Activated T-cell treated with anti-CD3 and anti-CD28 coated beads, Interleukin-2, amount 50 U/mL, for 24 hours (primary cell): ENCODE results near the gene SH3PXD2B.
"Not testable (repeated sequence)": the region's sequence is repeated elsewhere in the genome, so short reads cannot be mapped to it uniquely, and the experiment has no call there.

Experiments used
- DNase-seq: peaks from one replicate; pipeline ENCODE4 v3.0.0-alpha.2; 2020
- H3K27ac Mint-ChIP-seq: 2 replicates; pipeline ENCODE4 v1.8.0; 2020; ENCODE audit warnings: mild to moderate bottlenecking, mixed read lengths
- H3K27me3 Mint-ChIP-seq: 2 replicates; pipeline ENCODE4 v1.8.0; 2020; ENCODE audit warnings: mixed read lengths
- H3K36me3 Mint-ChIP-seq: 2 replicates; pipeline ENCODE4 v1.8.0; 2020; ENCODE audit warnings: low read depth, mixed read lengths
- H3K4me1 Mint-ChIP-seq: 2 replicates; pipeline ENCODE4 v1.8.0; 2020; ENCODE audit warnings: low read depth, mixed read lengths
- H3K4me3 Mint-ChIP-seq: 2 replicates; pipeline ENCODE4 v1.8.0; 2020; ENCODE audit warnings: mild to moderate bottlenecking, moderate library complexity, mixed read lengths
- H3K9me3 Mint-ChIP-seq: 2 replicates; pipeline ENCODE4 v1.8.0; 2020; ENCODE audit warnings: mixed read lengths

SH3PXD2B gene

DNA sequence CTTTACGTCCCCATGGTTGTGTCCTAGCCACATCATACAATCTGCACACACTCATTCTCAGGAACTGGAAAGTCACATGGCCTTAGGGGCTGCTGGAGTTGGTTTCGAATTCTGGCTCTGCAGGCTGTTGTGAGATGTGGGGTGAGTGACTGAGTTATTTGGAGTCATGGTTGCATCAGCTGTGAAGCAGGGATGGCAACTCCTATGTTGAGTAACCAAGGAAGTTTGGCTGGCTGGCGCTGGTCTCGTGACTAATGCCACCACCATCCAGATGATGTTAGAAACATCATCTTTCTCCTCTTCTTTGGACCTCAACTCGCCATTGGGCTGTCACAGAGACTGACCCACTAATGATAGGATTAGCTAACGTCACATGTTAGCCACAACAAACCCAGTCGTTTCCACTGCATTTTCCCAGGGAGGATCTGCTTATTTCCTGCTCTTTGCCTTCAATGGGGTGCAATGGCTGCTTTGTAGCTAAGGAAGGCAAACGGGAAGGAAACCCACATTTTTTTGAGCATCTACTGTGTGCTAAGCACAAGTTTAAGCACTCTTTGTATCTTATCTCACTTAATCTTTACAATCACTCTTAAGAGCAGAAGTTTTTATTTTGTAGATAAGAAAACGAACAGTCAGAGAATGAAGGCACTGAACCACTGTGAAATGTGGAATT lies 92.6 kb downstream of the SH3PXD2B start:
- no peaks in the 10 kb centered on the region for H3K36me3 Mint-ChIP-seq
- H3K27me3 Mint-ChIP-seq: no peaks in the 10 kb centered on the region
- peak overlapping the region; percentile 86 for H3K27ac Mint-ChIP-seq
- no peak overlapping the region for H3K4me3 Mint-ChIP-seq
- DNase-seq: no peak
- H3K9me3 Mint-ChIP-seq: no peaks in the 10 kb centered on the region
- peaks cover 9% of the 10 kb centered on the region for H3K4me1 Mint-ChIP-seq

DNA sequence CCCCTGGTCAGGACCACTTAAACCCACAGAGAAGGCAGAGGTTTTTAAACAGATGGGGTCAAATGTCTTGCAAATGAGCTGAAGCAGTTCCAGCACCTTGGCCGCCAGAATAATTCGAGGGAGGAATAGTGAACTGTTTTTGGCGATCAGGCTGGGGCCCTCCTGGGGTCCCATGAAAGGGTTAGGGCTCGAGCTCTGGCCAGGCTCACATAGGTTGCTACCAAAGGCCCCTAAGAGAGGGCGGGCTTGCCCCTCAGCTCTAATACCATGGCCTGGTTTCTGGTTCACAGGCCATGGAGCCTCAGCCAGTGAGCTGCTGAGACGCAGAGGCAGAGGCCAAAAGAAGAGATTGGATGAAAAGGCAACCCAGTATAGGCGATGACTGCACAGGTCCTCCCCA lies 96.0 kb downstream of the SH3PXD2B start:
- H3K4me3 Mint-ChIP-seq: no peak overlapping the region
- no peak overlapping the region for H3K27ac Mint-ChIP-seq
- peaks cover 9% of the 10 kb centered on the region for H3K4me1 Mint-ChIP-seq

DNA sequence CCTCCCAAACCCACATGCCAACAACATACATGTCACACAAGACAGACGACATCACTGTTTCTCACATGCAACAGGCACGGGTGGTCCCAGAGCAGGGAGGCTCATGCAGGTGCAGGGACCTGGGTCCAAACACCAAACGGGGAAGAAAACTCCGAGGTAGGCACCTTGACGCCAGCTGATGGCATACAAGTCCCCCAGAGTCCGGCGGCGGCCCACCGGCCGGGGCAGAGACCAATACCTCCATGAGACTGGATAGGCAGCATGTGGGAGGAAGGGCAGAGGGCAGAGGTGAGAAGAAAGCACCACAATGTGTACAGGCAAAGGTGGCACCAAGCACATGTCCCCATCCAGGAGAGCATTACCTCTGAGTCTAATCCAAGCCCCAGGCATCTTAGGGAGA lies 97.8 kb downstream of the SH3PXD2B start:
- Mint-ChIP-seq H3K27ac (no peak overlapping the region), H3K9me3 (no peaks in the 10 kb centered on the region), H3K27me3 (peaks cover 4% of the 10 kb centered on the region), H3K36me3 (no peaks in the 10 kb centered on the region), H3K4me3 (no peak overlapping the region), H3K4me1 (peaks cover 4% of the 10 kb centered on the region)
- DNase-seq: no peak

More for the DNA sequence above, 96.0 kb downstream of the SH3PXD2B start:
- Mint-ChIP-seq H3K36me3 (no peaks in the 10 kb centered on the region), H3K9me3 (no peaks in the 10 kb centered on the region), H3K27me3 (peaks cover 4% of the 10 kb centered on the region)
- no peak for DNase-seq

DNA sequence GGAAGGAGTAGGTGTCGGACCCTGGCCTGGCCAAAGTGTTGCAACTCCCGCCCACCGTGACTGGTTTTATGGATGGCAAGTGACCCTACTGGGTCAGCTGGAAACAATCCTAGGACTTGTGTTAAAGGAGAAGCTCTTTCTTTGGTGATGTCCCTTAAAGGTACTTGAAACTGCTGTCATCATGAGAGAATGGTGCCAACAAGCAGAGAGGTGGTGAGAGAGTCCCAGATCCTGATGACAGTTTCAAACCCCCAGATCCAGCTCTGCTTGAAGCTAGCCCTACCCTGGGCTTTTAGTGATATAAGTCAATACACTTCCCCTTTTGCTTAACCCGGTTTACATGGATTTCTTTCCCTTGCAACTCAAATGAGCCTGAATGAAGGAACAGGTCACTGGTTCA lies 98.3 kb downstream of the SH3PXD2B start:
- Mint-ChIP-seq H3K4me3 (no peak overlapping the region), H3K27ac (no peak overlapping the region), H3K4me1 (peaks cover under 1% of the 10 kb centered on the region), H3K36me3 (no peaks in the 10 kb centered on the region), H3K27me3 (peaks cover 4% of the 10 kb centered on the region), H3K9me3 (no peaks in the 10 kb centered on the region)
- no peak for DNase-seq

DNA sequence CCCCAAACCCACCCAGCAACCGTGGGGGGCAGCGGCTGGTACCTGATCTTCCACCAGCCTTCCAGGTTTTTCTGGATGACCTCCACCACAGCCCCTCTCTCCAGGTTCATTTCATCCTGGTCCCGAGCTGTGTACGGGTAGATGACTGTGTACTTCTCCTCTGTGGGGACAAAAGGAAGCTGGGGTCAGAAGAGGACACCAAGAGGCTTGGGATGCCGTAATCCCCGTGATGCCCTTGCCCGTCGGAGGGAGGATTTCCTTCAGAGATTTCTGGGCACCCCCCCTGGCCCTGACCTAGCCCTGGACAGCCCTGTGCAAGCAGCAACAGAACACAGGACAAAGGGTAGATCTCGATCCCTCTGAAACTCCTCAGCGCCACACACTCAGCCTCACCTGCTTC lies 100.5 kb downstream of the SH3PXD2B start:
- no peak for DNase-seq
- Mint-ChIP-seq H3K9me3 (no peaks in the 10 kb centered on the region), H3K27me3 (peaks cover 4% of the 10 kb centered on the region), H3K4me3 (no peak overlapping the region), H3K36me3 (no peaks in the 10 kb centered on the region), H3K27ac (no peak overlapping the region), H3K4me1 (no peaks in the 10 kb centered on the region)

DNA sequence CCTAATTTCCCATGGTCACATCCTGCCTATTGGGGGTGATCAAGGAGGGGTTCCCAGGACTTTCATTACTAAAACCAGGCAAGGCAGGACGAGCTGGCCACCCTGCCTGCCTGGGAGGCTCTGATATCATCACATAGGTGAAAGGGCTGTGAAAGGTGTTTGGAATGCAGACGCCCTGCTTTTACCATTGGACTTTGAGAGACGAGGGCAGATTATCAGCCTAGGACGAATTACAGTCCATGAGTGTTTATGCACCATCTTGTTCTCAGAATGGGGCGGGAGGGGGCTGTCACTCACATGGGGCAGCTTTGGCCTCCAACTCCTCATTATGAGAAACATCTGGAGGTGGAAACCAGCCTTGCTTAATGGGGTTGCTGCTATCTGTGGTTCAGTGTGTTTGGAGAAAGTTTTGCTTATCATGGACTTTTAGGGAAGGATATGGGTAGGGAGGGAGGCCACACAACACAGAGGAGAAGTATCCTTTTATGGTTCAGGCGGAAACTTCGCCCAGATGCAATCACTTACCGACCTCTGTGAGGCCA lies 101.0 kb downstream of the SH3PXD2B start:
- no peak overlapping the region for H3K27ac Mint-ChIP-seq
- H3K4me1 Mint-ChIP-seq: no peaks in the 10 kb centered on the region
- no peak for DNase-seq
- no peak overlapping the region for H3K4me3 Mint-ChIP-seq
- no peaks in the 10 kb centered on the region for H3K36me3 Mint-ChIP-seq
- no peaks in the 10 kb centered on the region for H3K9me3 Mint-ChIP-seq
- peaks cover 4% of the 10 kb centered on the region for H3K27me3 Mint-ChIP-seq

DNA sequence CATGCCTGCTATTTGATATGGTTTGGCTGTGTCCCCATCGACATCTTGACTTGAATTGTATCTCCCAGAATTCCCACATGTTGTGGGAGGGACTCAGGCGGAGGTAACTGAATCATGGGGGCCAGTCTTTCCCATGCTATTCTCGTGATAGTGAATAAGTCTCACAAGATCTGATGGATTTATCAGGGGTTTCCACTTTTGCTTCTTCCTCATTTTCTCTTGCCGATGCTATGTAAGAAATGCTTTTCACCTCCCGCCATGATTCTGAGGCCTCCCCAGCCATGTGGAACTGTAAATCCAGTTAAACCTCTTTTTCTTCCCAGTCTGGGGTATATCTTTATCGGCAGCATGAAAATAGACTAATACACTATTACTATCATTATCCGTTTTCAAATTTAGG lies 101.8 kb downstream of the SH3PXD2B start:
- not testable (repeated sequence) for H3K27me3 Mint-ChIP-seq, H3K4me3 Mint-ChIP-seq, H3K27ac Mint-ChIP-seq, H3K9me3 Mint-ChIP-seq, H3K4me1 Mint-ChIP-seq, H3K36me3 Mint-ChIP-seq, DNase-seq

DNA sequence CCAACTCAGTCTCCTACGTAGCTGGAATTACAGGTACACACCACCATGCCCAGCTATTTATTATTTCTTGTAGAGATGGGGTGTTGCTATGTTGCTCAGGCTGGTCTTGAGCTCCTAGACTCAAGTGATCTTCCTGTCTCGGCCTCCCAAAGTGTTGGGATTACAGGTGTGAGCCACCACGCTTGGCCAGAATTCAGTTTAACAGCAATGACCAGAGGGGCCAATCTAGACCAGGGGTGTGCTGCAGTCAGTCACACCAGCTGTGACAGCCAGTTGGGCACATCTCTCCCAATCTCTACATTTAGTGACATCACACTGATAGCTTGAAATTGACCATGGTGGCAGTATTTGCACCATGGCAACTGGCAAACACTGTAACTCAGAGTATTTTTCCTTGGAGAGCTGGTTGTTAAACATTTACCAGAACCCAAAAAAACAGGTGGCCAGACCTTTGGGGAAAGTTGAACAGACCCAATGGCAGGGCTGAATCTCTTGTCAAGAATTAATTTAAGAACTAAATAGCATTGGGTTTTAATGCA lies 103.0 kb downstream of the SH3PXD2B start:
- H3K27me3 Mint-ChIP-seq: peaks cover 4% of the 10 kb centered on the region
- H3K9me3 Mint-ChIP-seq: no peaks in the 10 kb centered on the region
- DNase-seq: no peak
- H3K27ac Mint-ChIP-seq: no peak overlapping the region
- H3K36me3 Mint-ChIP-seq: no peaks in the 10 kb centered on the region
- H3K4me3 Mint-ChIP-seq: no peak overlapping the region
- no peaks in the 10 kb centered on the region for H3K4me1 Mint-ChIP-seq

DNA sequence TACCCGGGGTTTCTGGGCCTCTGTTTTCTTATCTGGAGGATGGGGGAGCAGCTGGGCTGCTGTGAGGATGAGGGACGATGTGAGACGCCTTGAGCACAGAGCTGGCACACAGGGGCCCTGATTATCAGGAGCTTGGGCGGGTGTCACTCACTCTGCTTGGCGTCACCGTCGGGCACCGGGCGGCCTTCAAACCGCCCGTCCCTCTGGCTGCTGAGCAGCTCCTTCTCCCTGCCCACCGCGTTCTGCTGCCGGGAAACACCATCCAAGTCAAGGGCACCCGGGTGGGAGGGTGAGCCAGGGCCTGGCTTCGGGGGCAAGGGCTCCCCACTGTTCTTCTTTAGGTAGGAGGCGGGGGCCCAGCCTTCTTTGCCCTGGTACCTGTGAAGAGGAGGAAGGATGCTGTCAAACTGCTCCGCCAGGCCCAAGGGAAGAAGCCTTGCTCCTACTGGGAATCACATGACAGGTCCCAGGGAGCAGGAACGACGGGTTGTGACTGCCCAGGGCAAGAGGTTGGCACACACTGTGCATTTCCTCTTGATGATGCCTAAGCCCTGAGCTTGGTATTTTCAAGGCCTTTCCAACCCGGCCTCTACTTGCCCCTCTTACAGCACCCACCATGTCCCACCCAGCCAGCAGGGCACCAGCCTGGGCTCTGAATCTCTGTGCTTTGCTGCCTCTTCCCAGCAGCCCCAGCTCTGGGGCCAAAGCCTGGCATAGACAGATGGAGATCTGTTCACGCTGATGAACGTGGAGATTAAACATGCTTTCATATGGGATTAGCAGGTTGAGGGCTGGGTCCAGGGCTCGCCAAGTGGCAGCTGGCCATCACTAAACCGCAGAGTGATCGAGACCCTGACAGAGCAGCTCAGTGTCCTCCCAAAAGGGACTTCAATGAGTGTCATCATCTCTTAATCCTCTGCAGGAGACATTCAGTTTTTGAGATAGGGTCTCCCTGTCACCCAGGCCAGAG lies 103.8 kb downstream of the SH3PXD2B start:
- no peak overlapping the region for H3K4me3 Mint-ChIP-seq
- no peaks in the 10 kb centered on the region for H3K4me1 Mint-ChIP-seq
- H3K36me3 Mint-ChIP-seq: no peaks in the 10 kb centered on the region
- H3K27me3 Mint-ChIP-seq: peaks cover 4% of the 10 kb centered on the region
- no peaks in the 10 kb centered on the region for H3K9me3 Mint-ChIP-seq
- no peak overlapping the region for H3K27ac Mint-ChIP-seq
- no peak for DNase-seq

DNA sequence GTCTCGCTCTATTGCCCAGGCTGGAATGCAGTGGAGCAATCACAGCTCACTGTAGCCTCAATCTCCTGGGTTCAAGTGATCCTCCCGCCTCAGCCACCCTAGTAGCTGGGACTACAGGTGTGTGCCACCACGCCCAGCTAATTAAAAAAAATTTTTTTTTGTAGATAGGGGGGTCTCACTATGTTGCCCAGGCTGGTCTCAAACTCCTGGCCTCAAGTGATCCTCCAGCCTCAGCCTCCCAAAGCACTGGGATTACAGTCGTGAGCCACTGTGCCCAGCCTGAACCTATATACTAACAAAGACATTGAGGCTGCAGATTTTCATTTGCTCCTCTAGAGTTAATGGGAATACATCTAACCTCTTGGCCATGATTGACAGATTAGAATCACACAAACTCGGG lies 105.6 kb downstream of the SH3PXD2B start:
- not testable (repeated sequence) for H3K4me3 Mint-ChIP-seq, H3K27ac Mint-ChIP-seq, H3K36me3 Mint-ChIP-seq, H3K27me3 Mint-ChIP-seq, H3K4me1 Mint-ChIP-seq, H3K9me3 Mint-ChIP-seq, DNase-seq

DNA sequence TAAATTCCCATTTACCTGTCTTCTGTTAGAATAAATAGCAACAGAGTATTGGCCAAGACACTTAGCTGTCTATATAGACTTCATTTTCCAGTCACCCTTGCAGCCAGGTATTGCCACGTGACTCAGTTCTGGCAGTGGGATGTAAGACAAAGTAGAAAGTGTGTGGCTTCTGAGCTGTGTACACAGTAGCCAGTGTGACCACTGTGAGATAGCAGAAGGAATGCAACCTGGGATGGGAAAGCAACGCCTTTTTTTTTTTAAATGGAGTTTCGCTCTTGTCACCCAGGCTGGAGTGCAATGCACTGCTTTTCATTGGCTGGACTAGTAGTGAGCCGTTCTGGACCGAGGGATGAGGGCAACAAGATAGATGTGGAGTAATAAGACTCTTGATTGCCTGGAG lies 106.2 kb downstream of the SH3PXD2B start:
- no peaks in the 10 kb centered on the region for H3K9me3 Mint-ChIP-seq
- DNase-seq: no peak
- H3K4me1 Mint-ChIP-seq: no peaks in the 10 kb centered on the region
- no peaks in the 10 kb centered on the region for H3K36me3 Mint-ChIP-seq
- no peak overlapping the region for H3K27ac Mint-ChIP-seq
- no peak overlapping the region for H3K4me3 Mint-ChIP-seq
- H3K27me3 Mint-ChIP-seq: no peaks in the 10 kb centered on the region

DNA sequence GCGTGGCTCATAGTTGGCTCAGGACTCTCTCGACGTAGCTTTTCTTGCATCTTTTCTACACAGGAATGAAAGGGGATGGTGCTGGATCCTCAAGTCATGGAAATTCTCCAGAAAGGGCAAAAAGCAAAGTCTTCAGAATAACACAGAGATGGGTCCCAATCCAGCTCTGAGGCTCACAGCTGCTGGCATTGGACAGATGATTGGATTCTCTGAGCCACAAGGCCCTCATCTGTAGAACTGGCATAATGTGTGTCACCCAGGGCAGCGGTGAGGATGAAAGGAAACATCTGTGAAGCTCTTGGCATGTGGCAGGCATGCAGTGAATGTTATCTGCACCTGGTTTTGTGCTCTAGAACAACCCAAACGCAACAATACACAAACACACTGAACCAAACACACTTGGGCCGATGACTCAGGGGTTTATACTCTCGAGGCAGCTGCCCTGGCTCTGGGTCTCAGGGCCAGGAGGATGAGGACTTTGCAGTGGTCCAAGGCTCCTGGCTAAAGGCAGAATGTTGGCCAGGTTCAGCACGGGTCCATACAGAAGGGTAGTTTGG lies 106.8 kb downstream of the SH3PXD2B start:
- no peak overlapping the region for H3K27ac Mint-ChIP-seq
- DNase-seq: no peak
- no peaks in the 10 kb centered on the region for H3K36me3 Mint-ChIP-seq
- no peaks in the 10 kb centered on the region for H3K9me3 Mint-ChIP-seq
- no peaks in the 10 kb centered on the region for H3K4me1 Mint-ChIP-seq
- no peaks in the 10 kb centered on the region for H3K27me3 Mint-ChIP-seq
- H3K4me3 Mint-ChIP-seq: no peak overlapping the region

DNA sequence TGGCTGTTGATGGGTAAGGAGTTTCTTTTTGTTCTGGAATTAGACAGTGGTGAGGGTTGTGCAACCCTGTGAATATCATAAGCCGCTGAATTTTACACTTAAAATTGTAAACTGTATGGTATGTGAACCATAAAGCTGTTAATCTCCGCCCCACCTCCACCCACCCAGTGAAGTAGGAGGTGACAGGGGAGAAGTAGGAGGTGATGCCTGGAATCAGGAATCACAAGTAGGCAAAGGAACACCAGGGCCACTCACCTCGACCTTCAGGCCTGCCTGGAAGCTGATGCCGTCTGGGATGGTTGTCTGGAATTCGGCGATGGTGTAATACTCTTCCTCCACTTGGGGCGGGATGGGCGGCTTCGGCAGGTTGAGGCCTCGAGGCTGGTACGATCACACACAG lies 108.4 kb downstream of the SH3PXD2B start:
- DNase-seq: no peak
- no peaks in the 10 kb centered on the region for H3K27me3 Mint-ChIP-seq
- H3K9me3 Mint-ChIP-seq: no peaks in the 10 kb centered on the region
- no peaks in the 10 kb centered on the region for H3K36me3 Mint-ChIP-seq
- no peaks in the 10 kb centered on the region for H3K4me1 Mint-ChIP-seq
- H3K27ac Mint-ChIP-seq: no peak overlapping the region
- H3K4me3 Mint-ChIP-seq: no peak overlapping the region

DNA sequence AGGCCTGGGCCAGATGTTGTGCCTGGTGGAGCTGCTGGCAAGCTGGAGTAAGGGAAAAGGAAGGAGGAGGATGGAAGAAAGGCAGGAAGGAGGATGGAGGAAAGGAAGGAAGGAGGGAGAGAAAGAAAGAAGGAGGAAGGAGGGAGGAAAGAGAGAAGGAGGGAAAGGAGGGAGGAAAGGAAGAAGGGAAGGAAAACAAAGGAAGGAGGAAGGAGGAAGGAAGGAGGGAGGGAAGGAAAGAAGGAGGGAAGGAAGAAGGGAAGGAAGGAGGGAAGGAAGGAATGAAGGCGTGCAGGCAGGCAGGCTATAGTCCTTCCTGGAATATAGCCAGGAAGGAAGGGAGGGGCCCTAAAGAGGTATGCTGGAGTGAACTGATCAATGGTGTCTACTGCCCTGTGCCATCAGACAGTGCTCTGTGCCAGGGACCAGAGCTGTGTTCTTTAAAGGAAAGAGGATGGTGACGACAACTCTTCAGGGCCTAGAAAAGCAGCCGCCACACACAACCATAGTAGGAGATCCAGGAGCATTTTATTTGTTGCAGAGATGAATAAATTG lies 109.4 kb downstream of the SH3PXD2B start:
- Mint-ChIP-seq H3K4me3 (no peak overlapping the region), H3K27me3 (peaks cover 3% of the 10 kb centered on the region), H3K27ac (no peak overlapping the region)

More for the DNA sequence above, 109.4 kb downstream of the SH3PXD2B start:
- no peaks in the 10 kb centered on the region for H3K9me3 Mint-ChIP-seq
- no peak for DNase-seq
- H3K4me1 Mint-ChIP-seq: no peaks in the 10 kb centered on the region
- no peaks in the 10 kb centered on the region for H3K36me3 Mint-ChIP-seq
